ENCODE results near the gene TOB1. TPM values are rescaled to one million over a fixed set of nuclear protein-coding genes. Genes with fewer than 3 reads are reported as not detected.

Gene TOB1
- total RNA-seq, 1 experiment from 2014 or later, result 86.0 TPM

GRCh38 chr17:50861822-50862528 lies 4.2 kb downstream of the TOB1 start:
- Histone ChIP-seq H3K9me3 (ENCODE audit: control insufficient read depth in 1 of 2, insufficient read depth in 1 of 2, low read depth in 1 of 2, low read length in 2 of 2) (no peaks in the 10 kb centered on the region), H3K9ac (ENCODE audit: low read length) (no peak overlapping the region), H2AFZ (ENCODE audit: low read depth, low read length, poor library complexity, severe bottlenecking) (no peak overlapping the region), H3K27ac (ENCODE audit: low read depth, low read length) (no peak overlapping the region), H3K79me2 (ENCODE audit: insufficient read depth, low read length) (peaks cover 36% of the 10 kb centered on the region), H3K4me2 (ENCODE audit: low read length) (no peak overlapping the region), H4K20me1 (ENCODE audit: insufficient read depth) (peaks cover 23% of the 10 kb centered on the region), H3K9me2 (ENCODE audit: insufficient read depth) (no peaks in the 10 kb centered on the region), H3K36me3 (ENCODE audit: control insufficient read depth in 1 of 2, insufficient read depth in 2 of 2, low read length in 2 of 2) (peaks cover 11 to 13% of the 10 kb centered on the region in 2 experiments), H3K4me3 (replicated peaks in 1 of 2; ENCODE audit: low read depth in 1 of 2, low read length in 2 of 2) (no peak overlapping the region), H3K4me1 (ENCODE audit: control insufficient read depth in 1 of 2, insufficient read depth in 2 of 2, low read length in 2 of 2) (peaks cover 9 to 23% of the 10 kb centered on the region in 2 experiments; a peak in 3 of 4 replicates), H3K27me3 (ENCODE audit: insufficient read depth, low read length) (no peaks in the 10 kb centered on the region)
- CTCF ChIA-PET, result interaction anchor here (0.9 to 4.5 kb wide), 7 partner anchors 9 to 94 kb away, joined by 3 to 51 read pairs (median 5); no protein-coding TSS in a partner anchor
- RAD21 ChIA-PET (ENCODE audit: low non-redundant PET in 1 of 2, low total read pairs in 2 of 2, uncharacterized antibody in 2 of 2, unreplicated experiment in 2 of 2), result no interaction called here
- ATAC-seq (no peak), DNase-seq (ENCODE audit: low read depth, low spot score) (no peak)
- BruUV-seq (replicated peaks), result no TSS peak
- POLR2A ChIA-PET, result interaction anchor here (0.9 to 6.1 kb wide), 4 partner anchors 9 to 92 kb away, joined by 6 to 88 read pairs (median 45); no protein-coding TSS in a partner anchor
- no peak for TF ChIP-seq CTCF (IDR thresholded peaks at IDR 0.05 in 2 of 3, conservative IDR thresholded peaks at IDR 0.05 in 1 of 3; ENCODE audit: borderline replicate concordance in 1 of 3, insufficient read depth in 1 of 3, low read depth in 2 of 3, low read length in 2 of 3)
- TF ChIP-seq FOSL1 (IDR thresholded peaks at IDR 0.05; ENCODE audit: low read depth), result no peak
- no peak for TF ChIP-seq POLR2AphosphoS5 (IDR thresholded peaks at IDR 0.05; ENCODE audit: low read depth, low read length)
- no peak for TF ChIP-seq MAX (IDR thresholded peaks at IDR 0.05)
- no peak for TF ChIP-seq SRF (IDR thresholded peaks at IDR 0.05; ENCODE audit: low read depth)
- TF ChIP-seq EZH2 (IDR thresholded peaks at IDR 0.05), result no peak
- no peak for TF ChIP-seq REST (IDR thresholded peaks at IDR 0.05; ENCODE audit: low read depth)
- TF ChIP-seq EZH2phosphoT487 (IDR thresholded peaks at IDR 0.05; ENCODE audit: borderline replicate concordance), result no peak
- no peak for TF ChIP-seq POLR2A (IDR thresholded peaks at IDR 0.05; ENCODE audit: borderline replicate concordance, extremely low read depth, insufficient read depth, insufficient read length)
- intact Hi-C loops (cut with micrococcal nuclease), result loop anchor here (10.0 kb wide), 1 partner anchor 227 kb away; the partner anchor contains the start of gene ABCC3
